Natural killer cell (primary cell): ENCODE data around the gene C3orf20. TPM values are rescaled to one million over a fixed set of nuclear protein-coding genes. Genes with fewer than 3 reads are reported as not detected.

Experiments
- ATAC-seq, 3 donors: fragments of 150-1000 bp in 2 of 3; fragments of 200-7000 bp in 1 of 3; cut with Tn5 transposase; 1 replicate in 1 of 3; 2 replicates in 2 of 3; pipeline ENCODE4 v1.10.0; 2021; ENCODE audit warnings: mild to moderate bottlenecking in 2 of 3, moderate library complexity in 2 of 3
- DNase-seq, 2 donors: peaks; one replicate each; pipeline versions ENCODE4 v3.0.0 to v3.0.0-alpha.2; 2013 to 2021; ENCODE audit warnings: mixed read lengths in 1 of 2
- H3K27ac ChIP-seq: one replicate; pipeline ENCODE4 v1.5.1; 2013; ENCODE audit warnings: mild to moderate bottlenecking, low read length
- H3K27me3 ChIP-seq: one replicate; pipeline ENCODE4 v1.6.1; 2013; ENCODE audit warnings: low read length; ENCODE audit not compliant: control insufficient read depth, insufficient read depth
- H3K36me3 ChIP-seq: one replicate; pipeline ENCODE4 v1.6.1; 2013; ENCODE audit warnings: low read length; ENCODE audit not compliant: control insufficient read depth, insufficient read depth
- H3K4me1 ChIP-seq: one replicate; pipeline ENCODE4 v1.6.1; 2013; ENCODE audit warnings: low read length; ENCODE audit not compliant: control insufficient read depth, insufficient read depth
- H3K4me3 ChIP-seq: one replicate; pipeline ENCODE4 v1.5.1; 2013; ENCODE audit warnings: low read length
- H3K9me3 ChIP-seq: one replicate; pipeline ENCODE4 v1.6.1; 2013; ENCODE audit warnings: low read length; ENCODE audit not compliant: control insufficient read depth, insufficient read depth
- H3K27ac Mint-ChIP-seq, 2 donors: one replicate each; pipeline ENCODE4 v1.8.0; 2022; ENCODE audit warnings: mild to moderate bottlenecking in 2 of 2, mixed read lengths in 2 of 2, moderate library complexity in 1 of 2
- H3K27me3 Mint-ChIP-seq, 2 donors: one replicate each; pipeline ENCODE4 v1.8.0; 2022; ENCODE audit warnings: low read depth in 2 of 2, mixed read lengths in 2 of 2
- H3K36me3 Mint-ChIP-seq: one replicate; pipeline ENCODE4 v1.8.0; 2022; ENCODE audit warnings: mixed read lengths
- H3K4me1 Mint-ChIP-seq, 2 donors: one replicate each; pipeline ENCODE4 v1.8.0; 2022; ENCODE audit warnings: mixed read lengths in 2 of 2
- H3K4me3 Mint-ChIP-seq: one replicate; pipeline ENCODE4 v1.8.0; 2022; ENCODE audit warnings: mild to moderate bottlenecking, moderate library complexity, mixed read lengths
- H3K9me3 Mint-ChIP-seq, 2 donors: one replicate each; pipeline ENCODE4 v1.8.0; 2022; ENCODE audit warnings: mixed read lengths in 2 of 2
- WGBS: methylation state at CpG from one replicate; pipeline ENCODE4 v1.1.7; 2013; ENCODE audit warnings: missing lambda C conversion rate; ENCODE audit not compliant: insufficient coverage; 5-methylcytosine and 5-hydroxymethylcytosine counted together
- intact Hi-C: fragments of 100-400 bp; cut with micrococcal nuclease; formaldehyde crosslinking; loops from one replicate; pipeline ENCODE4 v1.14.2; 2022
- total RNA-seq, 4 donors: library from RNA; stranded (reverse); fragments of 120-200 nt in 1 of 4; gene quantifications; one replicate each; pipeline versions ENCODE4 v1.2.3 to v1.2.4, GENCODE V29; 2013 to 2022
- TF ChIP-seq, protein P1 (sequence below): fragments of 200-600 bp; IDR thresholded peaks from one replicate; pipeline ENCODE4 v1.8.0; 2022; ENCODE audit warnings: antibody characterized with exemption

The C3orf20 gene
- total RNA-seq, 3 donors from 2014 or later (not counting 1 experiment from before 2014, with no cell fraction given): 0.14 TPM; not detected in 2

DNA sequence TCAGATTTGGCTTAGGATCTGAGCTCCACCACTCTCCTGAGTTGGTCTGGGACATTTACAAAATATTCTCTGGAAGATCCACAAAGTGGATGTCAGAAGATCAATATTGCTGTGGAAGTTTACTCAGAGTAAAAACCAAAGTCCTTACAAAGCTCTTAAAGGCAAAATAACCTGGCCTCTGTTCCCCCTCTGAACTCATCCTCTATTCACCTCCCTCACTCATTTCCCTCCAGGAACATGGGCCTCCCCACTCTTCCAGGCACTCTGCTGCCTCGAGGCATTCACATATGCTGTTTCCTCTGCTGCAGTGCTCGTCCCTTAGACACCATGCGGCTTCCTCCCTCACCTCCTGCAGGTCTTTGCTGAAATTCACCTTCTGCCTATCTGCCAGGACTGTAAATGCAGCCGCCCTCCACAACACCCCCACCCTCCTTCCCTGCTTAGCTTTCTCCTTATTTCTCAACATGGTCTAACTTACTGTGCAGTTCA lies 42.5 kb upstream of the C3orf20 start:
- Mint-ChIP-seq H3K4me1 (no peaks in the 10 kb centered on the region), H3K27me3 (peaks cover 7 to 40% of the 10 kb centered on the region in 2 donors), H3K9me3 (no peaks in the 10 kb centered on the region), H3K4me3 (no peak overlapping the region), H3K27ac (no peak overlapping the region), H3K36me3 (no peaks in the 10 kb centered on the region)
- intact Hi-C loops: no loop called here
- no peaks in the 10 kb centered on the region for H3K36me3 ChIP-seq
- TF ChIP-seq, protein P1, sequence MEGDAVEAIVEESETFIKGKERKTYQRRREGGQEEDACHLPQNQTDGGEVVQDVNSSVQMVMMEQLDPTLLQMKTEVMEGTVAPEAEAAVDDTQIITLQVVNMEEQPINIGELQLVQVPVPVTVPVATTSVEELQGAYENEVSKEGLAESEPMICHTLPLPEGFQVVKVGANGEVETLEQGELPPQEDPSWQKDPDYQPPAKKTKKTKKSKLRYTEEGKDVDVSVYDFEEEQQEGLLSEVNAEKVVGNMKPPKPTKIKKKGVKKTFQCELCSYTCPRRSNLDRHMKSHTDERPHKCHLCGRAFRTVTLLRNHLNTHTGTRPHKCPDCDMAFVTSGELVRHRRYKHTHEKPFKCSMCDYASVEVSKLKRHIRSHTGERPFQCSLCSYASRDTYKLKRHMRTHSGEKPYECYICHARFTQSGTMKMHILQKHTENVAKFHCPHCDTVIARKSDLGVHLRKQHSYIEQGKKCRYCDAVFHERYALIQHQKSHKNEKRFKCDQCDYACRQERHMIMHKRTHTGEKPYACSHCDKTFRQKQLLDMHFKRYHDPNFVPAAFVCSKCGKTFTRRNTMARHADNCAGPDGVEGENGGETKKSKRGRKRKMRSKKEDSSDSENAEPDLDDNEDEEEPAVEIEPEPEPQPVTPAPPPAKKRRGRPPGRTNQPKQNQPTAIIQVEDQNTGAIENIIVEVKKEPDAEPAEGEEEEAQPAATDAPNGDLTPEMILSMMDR: no peak
- no peak overlapping the region for H3K4me3 ChIP-seq
- no peaks in the 10 kb centered on the region for H3K27me3 ChIP-seq
- H3K27ac ChIP-seq: no peak overlapping the region
- WGBS: 64% methylated on average over 4 of the region's 4 CpGs
- no peaks in the 10 kb centered on the region for H3K9me3 ChIP-seq
- no peaks in the 10 kb centered on the region for H3K4me1 ChIP-seq
- no peak for DNase-seq
- no peak for ATAC-seq

DNA sequence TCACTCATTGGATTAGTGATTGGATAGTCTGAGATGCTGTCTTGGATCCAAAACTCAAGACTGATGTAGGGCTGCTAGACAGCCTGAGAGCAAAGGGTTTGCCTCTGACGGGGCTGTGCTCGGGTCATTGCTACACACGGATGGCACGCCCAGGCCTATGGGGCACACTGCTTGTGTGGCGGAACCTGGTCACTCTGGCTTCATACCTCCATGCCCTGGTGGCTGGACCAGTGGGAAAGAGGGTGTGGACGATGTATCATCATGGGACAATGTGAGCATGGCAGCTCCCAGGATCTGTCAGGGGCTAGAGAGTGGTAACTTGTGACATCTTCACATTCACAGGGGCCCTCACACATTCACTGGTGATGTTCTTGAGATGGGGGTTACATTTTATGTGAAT lies 41.5 kb upstream of the C3orf20 start:
- no peaks in the 10 kb centered on the region for H3K4me1 Mint-ChIP-seq
- no peaks in the 10 kb centered on the region for H3K9me3 Mint-ChIP-seq

GRCh38 chr3:14633819-14634424 lies 41.0 kb upstream of the C3orf20 start:
- Histone ChIP-seq H3K27me3 (no peaks in the 10 kb centered on the region), H3K36me3 (no peaks in the 10 kb centered on the region), H3K4me3 (no peak overlapping the region), H3K9me3 (no peaks in the 10 kb centered on the region), H3K27ac (no peak overlapping the region), H3K4me1 (no peaks in the 10 kb centered on the region)
- intact Hi-C loops: loop anchor here (1.0 kb wide), 1 partner anchor 287 kb away; no protein-coding TSS in a partner anchor
- Mint-ChIP-seq H3K4me3 (no peak overlapping the region), H3K27me3 (peaks cover 16 to 52% of the 10 kb centered on the region in 2 donors), H3K36me3 (no peaks in the 10 kb centered on the region), H3K9me3 (no peaks in the 10 kb centered on the region), H3K4me1 (no peaks in the 10 kb centered on the region), H3K27ac (no peak overlapping the region)
- ATAC-seq: peak; percentile 71 to 87 (median 76)
- 46% methylated on average over 7 of the region's 8 CpGs for whole genome bisulfite sequencing
- TF ChIP-seq, protein P1: peak; percentile 73
- DNase-seq: peak; percentile 45 to 82

More for the DNA sequence above, 41.5 kb upstream of the C3orf20 start:
- 86% methylated on average over 6 of the region's 6 CpGs for WGBS
- ATAC-seq (no peak), DNase-seq (no peak)
- Mint-ChIP-seq H3K27me3 (peaks cover 11 to 47% of the 10 kb centered on the region in 2 donors), H3K27ac (no peak overlapping the region), H3K4me3 (no peak overlapping the region), H3K36me3 (no peaks in the 10 kb centered on the region)
- no peaks in the 10 kb centered on the region for H3K9me3 ChIP-seq
- no peaks in the 10 kb centered on the region for H3K36me3 ChIP-seq
- TF ChIP-seq, protein P1: no peak
- H3K27me3 ChIP-seq: no peaks in the 10 kb centered on the region
- intact Hi-C loops: no loop called here
- H3K4me1 ChIP-seq: no peaks in the 10 kb centered on the region
- H3K27ac ChIP-seq: no peak overlapping the region
- H3K4me3 ChIP-seq: no peak overlapping the region
